ENCODE data around the gene ARAP2.

Gene ARAP2

DNA sequence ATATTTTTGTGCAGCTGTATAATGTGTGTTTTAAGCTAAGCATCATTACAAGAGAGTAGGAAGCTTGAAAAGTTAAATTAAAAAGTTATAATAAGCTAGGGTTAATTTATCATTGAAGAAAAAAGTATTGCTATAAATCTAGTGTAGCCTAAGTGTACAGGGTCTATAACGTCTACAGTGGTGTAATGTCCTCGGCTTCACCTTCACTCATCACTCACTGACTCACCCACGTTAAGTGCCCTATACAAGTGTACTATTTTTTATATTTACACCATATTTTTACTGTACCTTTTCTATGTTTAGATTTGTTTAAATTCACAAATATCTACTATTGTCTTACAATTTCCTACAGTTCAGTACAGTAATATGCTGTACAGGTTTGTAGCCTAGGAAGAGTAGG, 23.5 kb downstream of the ARAP2 start:
- no peak for DNase-seq

DNA sequence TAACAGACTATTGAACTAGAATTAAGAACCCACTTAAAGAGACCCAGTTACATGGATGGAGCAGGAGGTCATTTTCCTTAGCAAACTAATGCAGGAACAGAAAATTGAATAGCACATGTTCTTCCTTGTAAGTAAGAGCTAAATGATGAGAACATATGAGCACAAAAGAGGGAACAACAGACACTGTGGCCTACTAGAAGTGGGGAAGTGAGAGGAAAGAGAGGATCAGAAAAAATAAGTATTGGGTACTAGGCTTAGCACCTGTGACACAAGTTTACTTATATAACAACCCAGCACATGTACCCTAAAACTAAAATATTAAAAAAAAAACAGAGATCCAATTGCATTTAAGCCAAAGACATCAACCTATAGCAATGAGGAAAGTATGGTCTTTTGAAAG, 26.2 kb downstream of the ARAP2 start:
- no peak for DNase-seq

DNA sequence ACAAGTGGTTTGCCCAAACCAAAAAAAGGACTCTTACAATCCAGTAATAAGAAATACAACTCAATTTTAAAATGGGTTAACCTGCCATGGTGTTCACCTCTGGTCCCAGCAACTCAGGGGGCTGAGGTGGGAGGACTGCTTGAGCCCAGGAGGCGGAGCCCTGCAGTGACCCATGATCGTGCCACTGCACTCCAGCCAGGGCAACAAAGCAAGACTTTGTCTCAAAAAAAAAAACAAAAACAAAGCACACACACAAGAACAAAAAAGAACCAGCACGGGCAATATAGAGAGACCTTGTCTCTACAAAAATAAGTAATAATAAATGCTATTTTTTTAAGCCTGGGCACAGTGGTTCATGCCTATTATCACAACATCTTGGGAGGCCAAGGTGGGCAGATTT, 28.7 kb downstream of the ARAP2 start:
- DNase-seq = no peak

DNA sequence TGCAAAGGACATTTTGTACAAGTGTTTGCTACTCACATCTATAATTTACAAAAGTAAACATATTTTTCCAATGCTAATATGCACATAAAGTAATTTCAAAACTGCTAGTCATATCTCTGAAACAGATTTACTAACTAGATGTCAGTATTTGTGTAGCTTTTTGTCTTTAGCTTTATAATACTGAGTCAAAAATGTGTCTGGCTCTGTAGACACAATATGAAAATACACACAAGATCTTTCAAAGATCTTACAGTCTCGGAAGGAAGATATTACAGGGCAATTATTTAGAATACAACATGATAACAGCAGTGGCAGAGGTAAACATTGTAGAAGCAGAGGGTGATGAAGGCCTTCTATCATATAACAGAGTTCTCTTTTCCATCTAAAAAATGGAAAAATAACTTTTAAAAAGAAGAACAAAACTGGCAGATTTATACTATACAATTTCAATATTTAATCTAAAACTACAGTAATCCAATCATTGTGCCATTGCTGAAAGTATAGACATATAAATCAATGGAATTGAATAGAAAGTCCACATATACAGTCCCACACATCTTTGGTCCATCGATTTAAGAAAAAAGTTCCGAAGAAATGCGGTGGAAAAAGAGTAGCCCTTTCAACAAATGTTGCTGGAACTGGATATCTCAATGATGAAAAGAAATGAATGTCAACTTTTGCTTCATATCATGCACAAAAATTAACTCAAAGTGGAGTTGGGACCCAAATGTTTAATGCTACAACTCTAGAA, 29.4 kb downstream of the ARAP2 start:
- no peak for DNase-seq

DNA sequence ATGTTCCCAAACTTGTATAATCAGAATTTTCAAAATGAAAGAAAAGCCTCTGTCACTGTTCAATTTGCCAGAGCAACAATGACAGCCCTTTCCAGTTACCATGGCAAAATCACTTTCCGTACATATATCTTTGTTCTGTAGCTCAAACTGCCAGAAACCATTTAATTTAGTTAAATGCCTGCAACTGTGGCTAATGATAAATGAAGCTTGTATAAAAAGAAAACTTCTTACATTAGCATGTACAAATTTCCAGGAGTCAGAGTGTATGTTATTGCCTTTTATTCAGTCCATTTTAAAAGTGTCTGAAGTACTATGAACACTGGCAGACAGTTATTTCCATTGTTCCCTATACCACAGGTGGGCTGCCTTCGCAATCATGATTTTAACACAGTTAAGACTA, 30.3 kb downstream of the ARAP2 start:
- DNase-seq = no peak

DNA sequence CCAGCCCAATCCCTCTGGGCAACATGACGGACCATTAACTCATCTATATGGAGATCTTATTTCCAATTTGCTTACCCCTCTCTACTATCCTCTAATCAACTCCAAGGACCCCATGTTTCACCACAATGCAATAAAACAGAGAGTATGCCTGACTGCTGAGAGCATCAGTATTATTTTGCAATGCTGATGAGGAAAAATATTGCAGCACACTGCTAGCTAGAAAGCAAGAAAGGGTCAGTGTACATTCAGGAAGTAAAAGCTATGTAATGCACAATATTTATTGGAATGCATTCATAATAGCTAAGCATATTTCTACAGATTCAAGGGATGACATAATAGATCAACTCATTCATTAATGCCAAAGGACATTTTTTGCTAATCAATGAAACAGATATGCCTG, 33.2 kb downstream of the ARAP2 start:
- no peak for DNase-seq

DNA sequence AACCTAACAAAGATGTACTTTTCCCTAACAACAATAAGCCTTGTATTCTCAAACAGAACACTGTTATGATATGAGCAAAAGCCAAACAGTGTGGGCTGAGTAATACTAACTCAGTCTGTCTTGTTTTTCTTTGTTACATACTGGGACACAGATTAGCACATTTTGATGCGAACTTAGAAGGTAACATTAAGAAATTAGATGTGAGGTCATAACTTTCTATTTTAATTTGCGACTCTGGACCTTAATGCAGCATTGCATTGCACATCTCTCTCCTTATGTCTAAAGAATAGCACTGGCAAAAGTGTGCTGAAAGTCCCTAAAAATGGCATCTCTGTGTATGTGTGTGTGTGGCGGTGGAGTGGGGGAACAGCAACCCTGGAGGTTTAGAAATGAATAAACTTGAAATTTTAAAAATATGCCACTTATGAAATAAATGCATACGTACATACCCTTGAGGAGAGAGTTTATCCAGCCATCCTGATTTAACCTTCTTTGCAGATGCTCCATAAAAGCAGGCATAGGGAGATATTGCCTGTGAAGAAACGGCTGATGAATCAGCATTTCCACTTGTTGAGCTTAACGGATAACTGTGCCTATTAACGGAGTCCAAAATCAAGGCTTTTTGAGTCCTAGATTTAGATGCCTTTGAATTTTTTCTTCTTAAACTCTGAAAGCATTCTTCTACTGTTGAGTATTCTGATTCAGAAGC, 34.2 kb downstream of the ARAP2 start:
- no peak for DNase-seq

DNA sequence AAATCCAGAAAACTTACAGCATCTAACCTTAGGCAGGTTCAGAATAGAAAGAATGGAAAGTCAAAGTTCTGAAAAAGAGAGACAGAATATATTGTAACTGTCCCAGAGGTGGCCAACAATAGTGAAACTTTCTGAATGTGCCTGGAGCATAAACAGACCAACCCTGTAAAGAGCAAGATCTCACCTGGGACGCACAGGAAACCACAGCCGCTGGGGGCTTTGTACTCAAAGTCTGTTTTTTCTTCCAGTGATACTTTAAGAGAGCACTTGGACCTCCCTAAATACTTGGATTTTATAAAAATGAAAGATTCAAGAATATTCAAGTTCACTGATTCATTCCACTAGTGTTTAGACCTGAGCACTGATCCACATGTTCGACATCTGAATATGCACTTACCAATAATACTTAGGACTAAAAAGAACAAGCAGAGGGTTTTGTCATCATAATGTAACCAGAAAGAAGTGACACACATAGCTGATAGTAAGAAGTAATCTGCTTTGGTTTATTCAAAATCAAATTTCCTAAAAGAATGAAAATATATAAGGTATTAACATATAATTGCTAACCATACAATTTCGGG, 35.3 kb downstream of the ARAP2 start:
- DNase-seq = no peak

DNA sequence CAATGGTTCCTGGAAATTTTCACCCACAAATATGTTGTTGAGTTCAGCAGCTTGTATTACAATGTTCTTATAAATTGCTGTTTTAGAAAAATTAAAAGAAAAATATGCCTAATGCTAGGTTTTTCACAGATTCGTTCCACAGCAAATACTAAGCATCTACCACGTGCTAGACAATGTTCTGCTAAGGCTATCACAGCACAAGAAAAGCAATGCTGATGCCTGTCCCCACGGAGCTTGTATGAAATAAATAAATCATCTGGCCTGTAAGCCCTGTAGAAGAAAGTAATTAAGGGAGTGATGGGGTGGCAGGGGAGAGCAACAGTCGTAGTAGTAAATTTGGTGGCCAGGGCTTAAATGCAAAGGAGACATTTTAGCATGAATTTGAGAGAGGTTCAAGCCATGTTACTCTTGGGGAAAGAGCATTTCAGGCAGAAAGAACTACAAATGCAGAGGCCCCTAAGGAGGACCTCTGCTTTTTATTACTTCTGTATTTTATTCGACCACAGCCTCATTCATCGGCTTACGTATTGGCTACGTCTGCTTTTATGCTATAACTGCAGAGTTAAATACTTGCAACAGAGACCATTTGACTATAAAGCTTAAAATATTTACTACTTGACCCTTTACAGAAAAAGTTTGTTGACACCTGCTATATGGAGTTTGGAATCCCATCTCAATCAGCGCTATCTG, 36.3 kb downstream of the ARAP2 start:
- no peak for DNase-seq

DNA sequence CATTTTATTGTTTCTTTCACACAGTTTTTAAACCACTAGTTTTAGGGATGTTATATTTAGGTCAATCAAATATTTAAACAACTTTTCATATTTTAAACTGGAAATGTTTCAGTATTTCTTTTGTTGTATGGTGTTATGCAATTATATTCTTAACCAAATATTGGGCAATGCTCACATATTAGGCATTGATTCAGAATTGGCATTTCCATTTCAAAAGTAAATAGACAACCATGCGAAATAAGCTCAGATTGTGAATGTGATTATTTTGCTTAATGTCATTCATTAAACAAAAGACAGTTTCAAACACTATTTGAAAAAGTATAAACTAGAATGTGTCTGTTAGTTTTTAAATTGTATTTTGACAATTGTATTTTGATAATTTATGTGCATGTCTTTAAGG, 36.9 kb downstream of the ARAP2 start:
- DNase-seq = no peak

DNA sequence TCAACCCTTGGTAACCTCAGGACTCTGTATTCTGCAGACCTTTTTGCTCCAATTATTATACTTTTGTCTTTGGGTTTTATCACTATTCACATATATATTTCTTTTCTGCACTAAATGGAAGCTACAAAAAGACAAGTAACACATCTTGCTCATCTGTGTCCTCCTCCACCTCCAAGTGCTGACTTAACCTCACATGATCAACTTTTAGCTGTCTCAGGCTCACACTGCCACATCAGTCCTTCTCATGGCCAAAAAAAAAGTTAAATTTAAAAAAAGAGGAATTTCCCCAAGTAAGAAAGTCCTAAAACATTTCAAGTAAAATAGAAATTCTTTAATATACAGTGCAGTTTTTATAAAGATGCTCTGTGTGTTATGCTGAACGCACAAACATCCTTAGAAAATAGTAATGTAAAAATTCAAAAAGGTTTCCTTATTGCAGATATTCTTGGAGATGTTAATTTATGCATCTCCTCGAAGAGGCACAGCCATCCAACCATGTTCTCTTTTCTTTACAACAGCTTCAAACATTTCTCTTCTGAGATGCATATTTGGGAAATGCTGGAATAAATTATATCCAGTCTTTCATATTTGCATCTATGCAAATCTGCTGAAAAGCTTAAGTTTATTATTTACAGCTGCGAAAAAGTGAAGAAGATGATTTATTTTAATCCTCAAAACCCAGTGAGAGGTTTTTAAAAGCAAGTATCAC, 37.6 kb downstream of the ARAP2 start:
- DNase-seq = no peak

DNA sequence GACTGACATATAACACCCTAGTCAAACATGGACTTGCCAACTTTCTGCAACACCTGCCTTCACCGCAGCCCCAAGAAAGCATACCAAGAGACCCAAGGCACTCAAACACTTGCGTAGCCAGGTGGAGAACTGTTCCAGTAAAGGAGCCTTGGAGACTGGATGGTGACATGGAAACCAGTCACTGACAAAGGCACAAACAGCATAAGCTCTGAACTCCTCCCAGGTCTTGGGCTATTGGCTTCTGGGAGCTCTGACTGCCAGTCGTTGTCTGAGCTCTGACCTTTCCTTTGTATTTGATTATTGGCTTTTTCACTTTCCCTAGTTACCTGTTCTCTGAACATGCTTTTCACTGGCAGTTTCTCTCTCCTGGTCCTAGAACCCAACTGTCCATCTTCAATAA, 38.3 kb downstream of the ARAP2 start:
- DNase-seq = no peak

DNA sequence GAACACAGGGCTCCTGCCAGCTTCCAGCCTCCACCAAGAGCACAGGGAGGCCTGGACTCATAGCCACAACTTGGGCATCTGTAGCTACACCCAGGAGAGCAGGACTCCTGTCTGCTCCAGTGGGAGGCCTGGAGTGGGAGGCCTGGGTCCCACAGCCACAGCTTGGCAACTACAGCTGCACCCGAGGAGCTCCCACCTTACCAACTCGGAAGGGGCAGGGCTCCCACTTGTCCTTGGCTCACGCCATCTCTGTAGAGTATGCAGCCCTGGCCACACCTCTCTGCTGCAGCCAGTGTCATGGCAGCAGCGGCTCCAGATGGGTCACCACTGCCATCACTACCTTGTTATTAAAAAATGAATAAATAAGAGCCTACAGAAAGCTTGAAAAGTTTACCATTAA, 45.5 kb downstream of the ARAP2 start:
- no peak for DNase-seq

DNA sequence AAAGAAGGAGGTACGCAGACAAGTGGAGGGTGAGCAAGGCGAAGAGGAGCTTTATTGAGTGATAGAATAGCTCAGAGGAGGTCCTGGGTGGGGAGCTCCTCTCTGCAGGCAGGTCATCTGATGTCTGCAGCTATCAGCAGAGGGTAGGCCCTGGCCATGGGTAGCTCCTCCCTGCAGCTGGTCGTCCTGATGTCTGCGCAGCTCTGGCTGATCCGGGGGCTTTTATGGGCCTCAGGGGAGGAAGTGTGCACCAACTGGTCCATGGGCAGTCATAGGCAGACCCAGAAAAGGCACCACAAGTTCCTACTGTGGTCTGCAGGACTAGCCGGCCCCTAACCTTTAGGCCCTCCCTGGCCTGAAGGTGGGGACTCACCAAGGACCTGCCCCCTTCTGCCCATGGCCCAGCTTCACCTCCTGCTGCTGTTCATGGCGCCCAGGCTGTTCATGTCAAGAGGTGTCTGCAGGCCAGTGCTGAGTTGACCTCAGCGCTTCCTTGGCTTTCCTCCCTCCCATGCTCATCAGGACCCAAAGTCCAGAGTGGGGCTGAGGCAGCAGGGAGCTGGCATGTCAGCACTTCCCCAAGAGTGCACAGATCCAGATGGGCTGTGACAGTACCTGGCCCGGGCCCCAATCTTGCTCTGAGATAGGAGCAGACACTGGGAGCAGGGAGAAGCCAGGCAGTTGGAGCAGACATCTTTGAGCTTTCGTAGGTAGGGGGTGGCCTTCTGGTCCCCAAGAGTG, 46.1 kb downstream of the ARAP2 start:
- DNase-seq = no peak

DNA sequence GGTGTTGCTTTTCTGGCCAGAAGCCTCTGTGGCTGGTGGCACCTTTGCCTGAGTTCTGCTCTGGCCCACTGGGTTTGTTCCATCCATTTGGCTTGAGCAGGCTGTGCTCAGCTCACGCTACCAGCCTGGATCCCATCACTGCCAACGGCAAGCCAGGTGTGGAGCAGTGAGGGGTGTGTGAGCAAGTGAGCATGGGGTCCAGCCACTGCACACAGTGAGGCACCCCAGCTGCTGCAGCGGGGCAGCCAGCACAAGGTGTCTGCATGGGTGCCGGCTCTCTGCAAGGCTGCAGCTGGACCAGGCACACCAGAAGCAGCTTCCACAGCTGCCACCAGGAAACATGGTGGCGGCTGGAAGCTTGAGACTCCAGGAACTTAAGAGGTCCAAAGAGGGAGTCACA, 46.8 kb downstream of the ARAP2 start:
- DNase-seq = no peak

DNA sequence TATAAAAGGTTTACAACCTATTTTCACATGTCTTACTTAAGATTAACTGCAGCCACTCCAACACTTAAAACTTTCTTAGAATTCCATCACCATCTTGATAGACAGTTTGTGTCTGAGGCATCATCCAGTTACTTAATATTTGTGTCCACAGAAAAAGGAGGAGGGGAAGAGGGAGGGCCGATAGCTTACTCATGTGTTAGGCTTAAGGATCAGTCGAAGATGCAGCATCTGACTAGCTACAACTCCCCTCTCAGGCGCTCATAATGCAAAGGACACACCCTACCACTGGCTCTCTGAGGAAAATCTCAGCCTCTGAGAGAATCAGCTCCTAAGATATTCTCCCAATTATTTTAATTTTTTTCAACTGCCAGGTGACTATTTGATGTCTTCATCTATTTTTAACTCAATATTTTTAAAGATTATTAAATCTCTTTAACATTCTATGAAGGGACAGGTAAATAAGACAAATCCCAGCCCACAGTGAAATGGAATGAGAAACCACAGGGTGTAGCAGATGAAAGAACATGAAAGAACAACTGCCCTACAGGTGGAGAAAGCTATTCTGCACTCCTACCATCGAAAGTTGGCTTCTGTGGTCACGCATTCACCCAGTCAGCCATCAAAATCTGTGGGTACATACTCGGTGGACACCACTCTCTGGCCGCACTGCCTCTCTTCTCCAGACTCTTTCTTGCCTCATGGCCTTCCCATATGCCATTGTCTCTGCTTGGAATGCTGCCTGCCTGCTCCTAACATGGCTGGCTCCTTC, 48.0 kb downstream of the ARAP2 start:
- DNase-seq = no peak

DNA sequence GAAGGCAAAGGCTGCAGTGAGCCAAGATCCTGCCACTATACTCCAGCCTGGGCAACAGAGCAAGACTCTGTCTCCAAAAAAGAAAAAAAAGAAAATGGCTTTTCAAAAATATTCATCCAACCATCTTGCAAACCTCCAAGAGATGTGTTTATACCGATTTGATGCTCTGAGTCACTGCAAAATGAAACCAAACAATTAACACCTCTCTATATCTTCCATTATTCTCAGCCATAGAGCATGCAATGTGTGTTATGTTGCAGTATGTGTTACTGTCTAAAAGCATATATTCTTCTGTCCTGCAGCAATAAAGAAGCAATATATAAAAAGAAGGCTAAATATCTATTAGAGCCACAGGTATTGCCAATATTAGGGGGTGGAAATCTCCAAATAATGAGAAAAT, 51.4 kb downstream of the ARAP2 start:
- DNase-seq = no peak

DNA sequence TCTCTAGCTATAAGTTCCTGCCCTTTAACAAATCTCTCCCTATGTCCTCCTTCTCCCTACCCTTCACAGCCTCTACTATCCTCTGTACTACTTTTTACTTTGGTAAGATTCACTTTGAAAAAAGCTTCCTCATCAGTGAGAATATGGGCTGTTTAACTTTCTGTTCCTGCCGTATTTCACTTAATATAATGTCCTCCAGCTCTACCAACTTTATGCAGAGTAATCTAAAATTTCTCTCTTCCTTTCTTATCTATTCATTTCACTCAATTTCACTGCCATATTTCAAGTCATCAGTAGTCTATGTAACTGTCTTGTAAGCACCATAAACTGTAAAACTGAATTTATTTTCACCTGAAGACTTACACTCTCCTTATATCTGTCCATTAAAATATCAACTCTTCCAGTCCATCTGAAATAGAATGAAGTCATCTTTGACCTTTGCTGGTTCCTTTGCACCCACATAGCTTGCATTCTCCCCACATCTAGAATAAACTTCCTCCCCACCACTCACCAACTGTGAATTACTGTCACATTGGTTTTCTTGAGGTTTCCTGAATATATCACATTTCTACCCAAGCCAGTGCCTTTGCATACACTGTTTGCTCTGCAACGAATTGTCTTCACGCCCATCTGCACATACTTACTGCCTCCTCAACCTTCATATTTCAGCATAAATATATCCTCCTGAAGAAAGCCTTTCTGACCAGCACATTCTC, 54.6 kb downstream of the ARAP2 start:
- no peak for DNase-seq

DNA sequence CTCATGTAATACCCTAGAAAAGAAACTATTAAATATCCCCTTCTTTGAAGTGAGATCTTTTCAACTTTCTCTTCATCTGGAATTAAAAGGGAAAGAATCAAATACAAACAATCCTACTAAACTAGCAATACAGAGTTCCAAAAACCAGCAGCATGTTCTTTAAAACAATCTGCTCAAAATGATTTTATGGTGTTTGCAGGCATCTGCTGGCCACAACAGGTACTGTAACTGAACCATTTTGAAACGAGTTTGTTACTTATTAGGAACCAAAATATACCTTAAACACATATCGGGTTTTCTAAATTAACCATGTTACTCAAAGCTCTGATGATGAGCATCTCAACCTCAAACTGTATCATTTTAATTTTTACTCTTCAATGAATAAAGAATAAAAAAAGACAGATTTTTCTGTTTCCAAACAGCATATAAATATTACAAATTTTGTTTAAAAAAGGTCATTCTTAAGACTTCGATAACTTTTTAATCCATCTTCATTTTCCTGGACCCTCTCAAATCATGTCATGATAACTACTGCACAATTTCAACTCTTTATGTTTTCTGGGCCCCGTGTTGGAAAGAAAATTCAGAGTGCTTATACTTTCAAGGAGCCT, 56.5 kb downstream of the ARAP2 start:
- peak; percentile 51 for DNase-seq
